ENCODE measurements around the gene B9D1. TPM values are rescaled to one million over a fixed set of nuclear protein-coding genes. Genes with fewer than 3 reads are reported as not detected.

B9D1 gene
- polyA plus RNA-seq, 3 donors, result 1.0 TPM; not detected in 2

DNA sequence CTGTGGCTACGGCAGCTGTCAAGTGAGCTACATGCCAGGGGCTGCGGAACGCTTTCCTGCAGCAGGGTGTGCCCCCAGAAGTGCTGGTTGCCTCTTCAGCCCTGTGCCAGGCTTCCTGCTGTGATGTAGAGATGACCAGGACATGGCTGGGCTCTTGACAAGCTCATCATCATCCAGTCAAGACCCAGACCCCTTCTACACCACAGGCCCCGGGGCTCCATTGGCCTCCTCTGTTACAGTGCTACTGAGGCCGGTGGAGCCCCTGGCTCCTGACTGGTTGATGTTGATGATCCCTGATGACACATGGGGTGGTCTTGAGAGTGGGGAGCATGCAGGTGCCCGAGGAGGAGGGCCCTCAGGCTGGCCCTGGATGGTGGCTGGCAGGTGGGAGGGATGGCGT, 50.1 kb downstream of the B9D1 start:
- Mint-ChIP-seq H3K27me3 (ENCODE audit: low read depth in 3 of 3) (peaks cover 89 to 94% (median 92%) of the 10 kb centered on the region in 3 donors), H3K4me1 (peaks cover 28% of the 10 kb centered on the region), H3K27ac (peak overlapping the region in 4 of 7 donors; percentile 31 to 84 (median 66)), H3K4me3 (peak overlapping the region in 1 of 2 donors; percentile 67), H3K9me3 (peaks cover 0 to 10% (median 2%) of the 10 kb centered on the region in 7 donors), H3K36me3 (peaks cover 9 to 31% of the 10 kb centered on the region in 2 donors)
- H3K27me3 ChIP-seq (ENCODE audit: control insufficient read depth in 2 of 2, insufficient read depth in 2 of 2, low read length in 2 of 2), result peaks cover 47 to 91% of the 10 kb centered on the region in 2 donors
- DNase-seq, result no peak
- no peak overlapping the region for H2AFZ ChIP-seq (ENCODE audit: insufficient read depth, low read depth, low read length, poor library complexity, severe bottlenecking)
- H3K9me3 ChIP-seq (replicated peaks in 1 of 2; ENCODE audit: control insufficient read depth in 1 of 2, insufficient read depth in 1 of 2, low read length in 2 of 2), result no peaks in the 10 kb centered on the region
- no peaks in the 10 kb centered on the region for H4K20me1 ChIP-seq (ENCODE audit: insufficient read depth, low read length)
- intact Hi-C loops (cut with micrococcal nuclease), result no loop called here
- H3K36me3 ChIP-seq (replicated peaks in 1 of 2; ENCODE audit: control insufficient read depth in 1 of 2, insufficient read depth in 2 of 2, low read length in 2 of 2), result no peaks in the 10 kb centered on the region
- peaks cover 13 to 16% of the 10 kb centered on the region in 2 donors for H3K4me1 ChIP-seq (ENCODE audit: control insufficient read depth in 1 of 2, insufficient read depth in 2 of 2, low read length in 2 of 2)
- no peak overlapping the region for H3K9ac ChIP-seq (ENCODE audit: insufficient read depth, low read length, poor library complexity, severe bottlenecking)
- no peak overlapping the region for H3K4me3 ChIP-seq (replicated peaks in 1 of 3; ENCODE audit: low read depth in 2 of 3, low read length in 3 of 3)
- WGBS (ENCODE audit: insufficient coverage), result 94% methylated on average over 6 of the region's 7 CpGs
- TF ChIP-seq, protein P1, sequence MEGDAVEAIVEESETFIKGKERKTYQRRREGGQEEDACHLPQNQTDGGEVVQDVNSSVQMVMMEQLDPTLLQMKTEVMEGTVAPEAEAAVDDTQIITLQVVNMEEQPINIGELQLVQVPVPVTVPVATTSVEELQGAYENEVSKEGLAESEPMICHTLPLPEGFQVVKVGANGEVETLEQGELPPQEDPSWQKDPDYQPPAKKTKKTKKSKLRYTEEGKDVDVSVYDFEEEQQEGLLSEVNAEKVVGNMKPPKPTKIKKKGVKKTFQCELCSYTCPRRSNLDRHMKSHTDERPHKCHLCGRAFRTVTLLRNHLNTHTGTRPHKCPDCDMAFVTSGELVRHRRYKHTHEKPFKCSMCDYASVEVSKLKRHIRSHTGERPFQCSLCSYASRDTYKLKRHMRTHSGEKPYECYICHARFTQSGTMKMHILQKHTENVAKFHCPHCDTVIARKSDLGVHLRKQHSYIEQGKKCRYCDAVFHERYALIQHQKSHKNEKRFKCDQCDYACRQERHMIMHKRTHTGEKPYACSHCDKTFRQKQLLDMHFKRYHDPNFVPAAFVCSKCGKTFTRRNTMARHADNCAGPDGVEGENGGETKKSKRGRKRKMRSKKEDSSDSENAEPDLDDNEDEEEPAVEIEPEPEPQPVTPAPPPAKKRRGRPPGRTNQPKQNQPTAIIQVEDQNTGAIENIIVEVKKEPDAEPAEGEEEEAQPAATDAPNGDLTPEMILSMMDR (IDR thresholded peaks at IDR 0.05), result no peak
- H3K27ac ChIP-seq (ENCODE audit: low read depth in 1 of 2, low read length in 2 of 2), result no peak overlapping the region
- H3K79me2 ChIP-seq (ENCODE audit: insufficient read depth, low read length), result no peaks in the 10 kb centered on the region
- H3K4me2 ChIP-seq (replicated peaks; ENCODE audit: extremely low read depth, low read length, poor library complexity, severe bottlenecking), result no peak overlapping the region

DNA sequence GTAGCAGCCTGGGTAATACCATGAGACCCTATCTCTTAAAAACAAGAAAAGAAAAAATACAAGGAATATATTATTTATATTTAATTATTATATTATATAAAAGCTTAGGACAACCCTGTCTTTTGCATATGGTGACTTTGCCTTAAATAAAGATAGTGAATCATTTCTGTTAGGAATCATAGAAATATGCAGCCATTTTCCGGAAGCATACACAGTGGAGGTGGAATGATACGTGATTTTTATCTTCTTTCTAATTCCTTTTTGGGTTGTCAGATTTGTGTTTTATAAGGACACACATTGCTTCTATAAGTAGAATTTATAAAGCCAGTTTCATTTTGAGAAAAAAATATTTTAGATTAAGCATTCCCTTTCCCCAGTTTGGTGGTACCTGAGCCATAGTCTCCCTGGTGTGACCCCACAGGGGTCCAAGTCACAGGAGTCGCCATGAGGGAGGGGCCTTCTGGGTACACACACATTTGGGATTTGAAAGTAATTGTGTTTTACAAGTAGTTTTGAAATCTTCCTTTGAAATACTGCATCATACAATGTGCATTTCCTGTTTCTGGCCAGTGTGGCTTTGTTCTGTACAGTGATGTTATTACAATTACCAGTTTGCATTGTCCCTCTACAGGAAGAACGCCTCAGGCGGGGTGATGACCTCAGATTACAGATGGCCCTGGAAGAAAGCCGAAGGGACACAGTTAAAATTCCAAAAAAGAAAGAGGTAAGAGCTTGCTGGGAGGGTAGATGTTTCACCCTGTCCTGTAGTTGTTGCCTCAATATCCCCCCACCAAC, 50.9 kb downstream of the B9D1 start:
- H3K4me1 ChIP-seq (ENCODE audit: control insufficient read depth in 1 of 2, insufficient read depth in 2 of 2, low read length in 2 of 2), result peaks cover 19 to 21% of the 10 kb centered on the region in 2 donors
- no peaks in the 10 kb centered on the region for H3K79me2 ChIP-seq (ENCODE audit: insufficient read depth, low read length)
- TF ChIP-seq, protein P1 (IDR thresholded peaks at IDR 0.05), result no peak
- H4K20me1 ChIP-seq (ENCODE audit: insufficient read depth, low read length), result peaks cover 1% of the 10 kb centered on the region
- no peak overlapping the region for H3K27ac ChIP-seq (ENCODE audit: low read depth in 1 of 2, low read length in 2 of 2)
- H3K27me3 ChIP-seq (ENCODE audit: control insufficient read depth in 2 of 2, insufficient read depth in 2 of 2, low read length in 2 of 2), result peaks cover 50 to 91% of the 10 kb centered on the region in 2 donors
- peak overlapping the region in 1 of 2 donors; percentile 62 for H3K4me3 Mint-ChIP-seq
- H3K36me3 Mint-ChIP-seq, result peaks cover 11 to 33% of the 10 kb centered on the region in 2 donors
- peaks cover 89 to 94% (median 92%) of the 10 kb centered on the region in 3 donors for H3K27me3 Mint-ChIP-seq (ENCODE audit: low read depth in 3 of 3)
- intact Hi-C loops (cut with micrococcal nuclease), result no loop called here
- H3K4me2 ChIP-seq (replicated peaks; ENCODE audit: extremely low read depth, low read length, poor library complexity, severe bottlenecking), result peak overlapping the region; percentile 23
- H2AFZ ChIP-seq (ENCODE audit: insufficient read depth, low read depth, low read length, poor library complexity, severe bottlenecking), result no peak overlapping the region
- no peaks in the 10 kb centered on the region for H3K36me3 ChIP-seq (replicated peaks in 1 of 2; ENCODE audit: control insufficient read depth in 1 of 2, insufficient read depth in 2 of 2, low read length in 2 of 2)
- H3K9me3 Mint-ChIP-seq, result peaks cover 0 to 10% (median 3%) of the 10 kb centered on the region in 7 donors
- no peaks in the 10 kb centered on the region for H3K9me3 ChIP-seq (replicated peaks in 1 of 2; ENCODE audit: control insufficient read depth in 1 of 2, insufficient read depth in 1 of 2, low read length in 2 of 2)
- no peak overlapping the region for H3K4me3 ChIP-seq (replicated peaks in 1 of 3; ENCODE audit: low read depth in 2 of 3, low read length in 3 of 3)
- peaks cover 34% of the 10 kb centered on the region for H3K4me1 Mint-ChIP-seq
- no CpG with 5 or more reads among the region's 6 CpGs for WGBS (ENCODE audit: insufficient coverage)
- H3K27ac Mint-ChIP-seq, result peak overlapping the region in 5 of 7 donors; percentile 56 to 84 (median 70)
- H3K9ac ChIP-seq (ENCODE audit: insufficient read depth, low read length, poor library complexity, severe bottlenecking), result no peak overlapping the region
- peak; percentile 62 to 77 (median 74) for DNase-seq
